ENCODE results near the gene PRPF40A. TPM values are rescaled to one million over a fixed set of nuclear protein-coding genes. Genes with fewer than 3 reads are reported as not detected.

Gene PRPF40A
- total and polyA plus RNA-seq, 9 of the 15 experiments (the other 6 are each of a cell fraction or from before 2014, with no cell fraction given) = 168 to 304 (median 264) TPM

DNA sequence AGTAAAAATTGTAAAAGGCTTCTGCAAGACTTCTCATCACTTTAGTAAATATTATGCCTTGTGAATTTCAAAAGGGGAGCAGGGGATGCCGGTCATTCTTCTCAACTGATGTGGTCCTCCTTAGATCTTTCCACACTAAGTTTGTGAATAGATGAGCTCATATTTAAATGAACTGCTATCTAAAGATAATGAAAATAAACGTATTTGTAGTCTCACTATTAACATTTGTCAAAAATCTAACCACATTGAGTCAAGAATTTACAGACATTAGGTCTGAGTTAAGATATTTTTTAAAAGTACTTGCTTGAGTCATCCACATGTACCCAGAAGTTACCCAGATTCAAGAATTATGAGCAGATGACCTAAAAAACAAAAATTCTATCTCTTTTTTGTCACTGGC lies 6.5 kb downstream of the PRPF40A start:
- intact Hi-C loops (cut with micrococcal nuclease) (no loop called here), in situ Hi-C loops (cut with MboI) (no loop called here)
- Histone ChIP-seq H3K9ac (ENCODE audit: insufficient read depth in 1 of 2, low read depth in 2 of 2, low read length in 2 of 2) (no peak overlapping the region), H3K4me1 (replicated peaks in 1 of 2; ENCODE audit: control insufficient read depth in 2 of 2, insufficient read depth in 2 of 2, low read length in 2 of 2) (no peaks in the 10 kb centered on the region; a peak in 1 of 5 replicates), H2AFZ (ENCODE audit: low read depth, low read length) (no peak overlapping the region), H3K9me3 (replicated peaks; ENCODE audit: control insufficient read depth, insufficient read depth, low read depth, low read length) (no peaks in the 10 kb centered on the region), H3K79me2 (ENCODE audit: control insufficient read depth, insufficient read depth, low read length) (peaks cover 100% of the 10 kb centered on the region), H3K27ac (ENCODE audit: extremely low read depth, low read depth, low read length) (no peak overlapping the region), H3K4me3 (no peak overlapping the region), H3K36me3 (ENCODE audit: control insufficient read depth, insufficient read depth, low read length) (peaks cover 99% of the 10 kb centered on the region), H3K4me2 (ENCODE audit: insufficient read depth, low read length) (no peak overlapping the region), H3K9me1 (ENCODE audit: control insufficient read depth, insufficient read depth, low read length) (no peaks in the 10 kb centered on the region), H3K27me3 (ENCODE audit: control insufficient read depth in 2 of 2, insufficient read depth in 2 of 2, low read length in 2 of 2) (no peaks in the 10 kb centered on the region), H4K20me1 (replicated peaks; ENCODE audit: control insufficient read depth, insufficient read depth, low read length) (no peaks in the 10 kb centered on the region)
- FAIRE-seq (no peak), DNase-seq (ENCODE audit: extremely low read depth in 1 of 4, low spot score in 3 of 4) (no peak), ATAC-seq (no peak)
- no TSS peak for BruUV-seq (replicated peaks)
- WGBS (ENCODE audit: insufficient coverage, low coverage, missing lambda C conversion rate) = 88% methylated on average over 2 of the region's 2 CpGs
- CTCF ChIA-PET (ENCODE audit: low intra/inter-chr PET ratio) = no interaction called here
- POLR2A ChIA-PET = interaction anchor here (0.6 kb wide), 1 partner anchor 226 kb away, joined by 3 read pairs; no protein-coding TSS in a partner anchor
- no peak for TF ChIP-seq SIRT6 (IDR thresholded peaks at IDR 0.05; ENCODE audit: low read depth, low read length)
- no peak for TF ChIP-seq TRIM28 (IDR thresholded peaks at IDR 0.05)
- TF ChIP-seq, protein P1, sequence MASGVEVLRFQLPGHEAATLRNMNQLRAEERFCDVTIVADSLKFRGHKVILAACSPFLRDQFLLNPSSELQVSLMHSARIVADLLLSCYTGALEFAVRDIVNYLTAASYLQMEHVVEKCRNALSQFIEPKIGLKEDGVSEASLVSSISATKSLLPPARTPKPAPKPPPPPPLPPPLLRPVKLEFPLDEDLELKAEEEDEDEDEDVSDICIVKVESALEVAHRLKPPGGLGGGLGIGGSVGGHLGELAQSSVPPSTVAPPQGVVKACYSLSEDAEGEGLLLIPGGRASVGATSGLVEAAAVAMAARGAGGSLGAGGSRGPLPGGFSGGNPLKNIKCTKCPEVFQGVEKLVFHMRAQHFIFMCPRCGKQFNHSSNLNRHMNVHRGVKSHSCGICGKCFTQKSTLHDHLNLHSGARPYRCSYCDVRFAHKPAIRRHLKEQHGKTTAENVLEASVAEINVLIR (CRISPR knock-in tag; IDR thresholded peaks at IDR 0.05) = no peak
- TF ChIP-seq KHSRP (IDR thresholded peaks at IDR 0.05) = no peak
- TF ChIP-seq OTX1 (CRISPR knock-in tag; IDR thresholded peaks at IDR 0.05) = no peak
- TF ChIP-seq, protein P2, sequence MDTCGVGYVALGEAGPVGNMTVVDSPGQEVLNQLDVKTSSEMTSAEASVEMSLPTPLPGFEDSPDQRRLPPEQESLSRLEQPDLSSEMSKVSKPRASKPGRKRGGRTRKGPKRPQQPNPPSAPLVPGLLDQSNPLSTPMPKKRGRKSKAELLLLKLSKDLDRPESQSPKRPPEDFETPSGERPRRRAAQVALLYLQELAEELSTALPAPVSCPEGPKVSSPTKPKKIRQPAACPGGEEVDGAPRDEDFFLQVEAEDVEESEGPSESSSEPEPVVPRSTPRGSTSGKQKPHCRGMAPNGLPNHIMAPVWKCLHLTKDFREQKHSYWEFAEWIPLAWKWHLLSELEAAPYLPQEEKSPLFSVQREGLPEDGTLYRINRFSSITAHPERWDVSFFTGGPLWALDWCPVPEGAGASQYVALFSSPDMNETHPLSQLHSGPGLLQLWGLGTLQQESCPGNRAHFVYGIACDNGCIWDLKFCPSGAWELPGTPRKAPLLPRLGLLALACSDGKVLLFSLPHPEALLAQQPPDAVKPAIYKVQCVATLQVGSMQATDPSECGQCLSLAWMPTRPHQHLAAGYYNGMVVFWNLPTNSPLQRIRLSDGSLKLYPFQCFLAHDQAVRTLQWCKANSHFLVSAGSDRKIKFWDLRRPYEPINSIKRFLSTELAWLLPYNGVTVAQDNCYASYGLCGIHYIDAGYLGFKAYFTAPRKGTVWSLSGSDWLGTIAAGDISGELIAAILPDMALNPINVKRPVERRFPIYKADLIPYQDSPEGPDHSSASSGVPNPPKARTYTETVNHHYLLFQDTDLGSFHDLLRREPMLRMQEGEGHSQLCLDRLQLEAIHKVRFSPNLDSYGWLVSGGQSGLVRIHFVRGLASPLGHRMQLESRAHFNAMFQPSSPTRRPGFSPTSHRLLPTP (IDR thresholded peaks at IDR 0.05; ENCODE audit: borderline replicate concordance, extremely low read depth, insufficient read length) = no peak
- no peak for TF ChIP-seq MTA2 (IDR thresholded peaks at IDR 0.05; ENCODE audit: low read depth)
- no peak for TF ChIP-seq MEIS2 (IDR thresholded peaks at IDR 0.05; ENCODE audit: partially characterized antibody)
- TF ChIP-seq SP1 (CRISPR knock-in tag; IDR thresholded peaks at IDR 0.05) = no peak
- TF ChIP-seq CHCHD3 (CRISPR knock-in tag; IDR thresholded peaks at IDR 0.05) = no peak
